Spleen (tissue), 11 donors: ENCODE results near the gene LYRM1. TPM values are rescaled to one million over a fixed set of nuclear protein-coding genes. Genes with fewer than 3 reads are reported as not detected.

Experiments used
- DNase-seq: peaks from one replicate; pipeline ENCODE4 v3.0.0-alpha.2; 2020
- H3K27ac ChIP-seq, 8 donors: fragments of 200-600 bp; sonication (generic) in 7 of 8; 1 replicate in 4 of 8; 2 replicates in 4 of 8; pipeline versions ENCODE4 v1.5.0 to v1.8.0; 2016 to 2021; ENCODE audit warnings: inconsistent platforms in 4 of 8, mild to moderate bottlenecking in 4 of 8, moderate library complexity in 1 of 8
- H3K27me3 ChIP-seq, 7 donors: fragments of 200-600 bp; sonication (generic) in 6 of 7; replicated peaks in 1 of 7; 1 replicate in 4 of 7; 2 replicates in 3 of 7; pipeline versions ENCODE4 v1.5.0 to v1.8.0; 2016 to 2021; ENCODE audit warnings: inconsistent platforms in 3 of 7, mild to moderate bottlenecking in 1 of 7
- H3K36me3 ChIP-seq, 6 donors: fragments of 200-600 bp; sonication (generic) in 5 of 6; 1 replicate in 4 of 6; 2 replicates in 2 of 6; pipeline versions ENCODE4 v1.5.0 to v1.8.0; 2016 to 2021; ENCODE audit warnings: inconsistent platforms in 2 of 6
- H3K4me1 ChIP-seq, 6 donors: fragments of 200-600 bp; sonication (generic) in 5 of 6; 1 replicate in 3 of 6; 2 replicates in 3 of 6; pipeline versions ENCODE4 v1.5.0 to v1.8.0; 2016 to 2021; ENCODE audit warnings: inconsistent platforms in 3 of 6
- H3K4me3 ChIP-seq, 8 donors: fragments of 200-600 bp; sonication (generic) in 7 of 8; 1 replicate in 4 of 8; 2 replicates in 4 of 8; pipeline versions ENCODE4 v1.5.0 to v1.8.0; 2016 to 2021; ENCODE audit warnings: inconsistent platforms in 4 of 8, mild to moderate bottlenecking in 4 of 8, moderate library complexity in 2 of 8
- H3K9me3 ChIP-seq, 8 donors: fragments of 200-600 bp; sonication (generic) in 7 of 8; 1 replicate in 4 of 8; 2 replicates in 4 of 8; pipeline versions ENCODE4 v1.5.0 to v1.8.0; 2016 to 2021; ENCODE audit warnings: inconsistent platforms in 4 of 8
- POLR2A ChIP-seq, 3 donors: fragments of 450-650 bp; IDR thresholded peaks; one replicate each; pipeline ENCODE4 v1.5.1; 2017; ENCODE audit warnings: antibody characterized with exemption in 3 of 3, mild to moderate bottlenecking in 1 of 3
- POLR2AphosphoS5 ChIP-seq, 3 donors: sonication (generic); formaldehyde crosslinking; IDR thresholded peaks; one replicate each; pipeline ENCODE4 v1.5.1; 2017; ENCODE audit warnings: antibody characterized with exemption in 3 of 3
- WGBS, 5 donors: extraction: QIAGEN DNeasy Blood & Tissue Kit in 3 of 5; methylation state at CpG; one replicate each; pipeline versions ENCODE4 v1.1.5 to v1.1.7; 2013 to 2018; 5-methylcytosine and 5-hydroxymethylcytosine counted together
- intact Hi-C: fragments of 100-400 bp; cut with DNase I; formaldehyde crosslinking; loops from one replicate; pipeline ENCODE4 v1.15.0; 2023; ENCODE audit warnings: low total_unique reads
- polyA plus RNA-seq, 3 donors: library from polyadenylated mRNA; stranded (reverse); fragments of 200-250 nt; gene quantifications; one replicate each; pipeline ENCODE4 v1.2.1, GENCODE V29; 2013
- total RNA-seq, 7 donors: library from RNA; depleted of rRNA in 3 of 7; stranded (reverse); fragments of >200 nt in 3 of 7; fragmentation: NEBNext Ultra II Directional in 4 of 7; extraction: Animal tissue kit (Norgen Biotek cat#: 25700) in 4 of 7; gene quantifications; one replicate each; pipeline versions ENCODE4 v1.1.0 to v1.2.1, GENCODE V29; 2016 to 2021
- TF ChIP-seq, protein P1 (sequence below), 11 experiments: fragments of 200-600 bp in 7 of 11; fragments of 450-650 bp in 4 of 11; sonication (generic) in 4 of 11; IDR thresholded peaks in 8 of 11; conservative IDR thresholded peaks in 3 of 11; 1 replicate in 7 of 11; 2 replicates in 4 of 11; pipeline versions ENCODE4 v1.4.0 to v1.8.0; 2016 to 2021; ENCODE audit warnings: antibody characterized with exemption in 11 of 11, inconsistent platforms in 4 of 11, mild to moderate bottlenecking in 1 of 11
- donor health status: healthy with polysubstance abuse.
- donor health status: DM: no; HTN: no; CAD: no; lungs with moderate emphysema.
- donor health status: DM: no; HTN: no; CAD: no.
- donor health status: Bipolar disorder and iron deficiency.
- donor health status: healthy.
- donor health status: DM: no; HTN: no; CAD: no.
- donor health status: DM: yes; HTN: yes; CAD: no.

Gene LYRM1
- total and polyA plus RNA-seq, 10 donors, result 15.3 to 47.2 (median 23.3) TPM

DNA sequence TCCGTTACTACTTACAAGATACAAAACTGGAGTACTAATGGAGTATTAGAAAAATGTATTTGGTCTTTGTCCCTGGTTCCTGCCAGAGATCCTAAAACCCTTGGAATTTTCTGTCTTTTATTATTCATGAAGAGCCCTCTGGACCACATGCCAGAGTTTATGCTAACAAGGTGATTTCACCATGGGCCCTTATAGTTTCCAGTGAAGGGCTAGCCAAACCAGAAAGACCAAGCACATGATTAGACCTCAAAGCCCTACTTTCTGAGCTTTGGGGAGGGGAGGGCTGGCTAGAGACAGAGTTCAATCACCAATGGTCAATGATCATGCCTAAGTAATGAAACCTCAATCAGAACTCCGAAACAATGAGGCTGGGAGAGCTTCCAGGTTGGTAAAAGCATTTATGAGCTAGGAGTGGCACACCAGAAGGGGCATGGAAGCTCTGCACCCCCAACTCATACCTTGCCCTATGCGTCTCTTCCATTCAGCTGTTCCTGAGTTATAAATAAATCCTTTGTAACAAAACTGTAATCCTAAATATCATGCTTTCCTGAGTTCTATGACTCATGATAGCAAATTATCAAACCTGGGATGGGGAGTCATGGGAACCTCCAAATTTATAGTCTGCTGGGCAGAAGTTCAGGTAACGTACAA is 10.8 kb upstream of the LYRM1 start:
- no peaks in the 10 kb centered on the region for H3K9me3 ChIP-seq
- no peak overlapping the region for H3K4me3 ChIP-seq
- WGBS, 5 donors, result 94 to 100% (median 95%) methylated on average over 4 of the region's 4 CpGs
- peaks cover 0 to 61% (median 2%) of the 10 kb centered on the region in 6 donors for H3K36me3 ChIP-seq
- TF ChIP-seq POLR2AphosphoS5 (IDR thresholded peaks at IDR 0.05), result no peak
- TF ChIP-seq, protein P1, sequence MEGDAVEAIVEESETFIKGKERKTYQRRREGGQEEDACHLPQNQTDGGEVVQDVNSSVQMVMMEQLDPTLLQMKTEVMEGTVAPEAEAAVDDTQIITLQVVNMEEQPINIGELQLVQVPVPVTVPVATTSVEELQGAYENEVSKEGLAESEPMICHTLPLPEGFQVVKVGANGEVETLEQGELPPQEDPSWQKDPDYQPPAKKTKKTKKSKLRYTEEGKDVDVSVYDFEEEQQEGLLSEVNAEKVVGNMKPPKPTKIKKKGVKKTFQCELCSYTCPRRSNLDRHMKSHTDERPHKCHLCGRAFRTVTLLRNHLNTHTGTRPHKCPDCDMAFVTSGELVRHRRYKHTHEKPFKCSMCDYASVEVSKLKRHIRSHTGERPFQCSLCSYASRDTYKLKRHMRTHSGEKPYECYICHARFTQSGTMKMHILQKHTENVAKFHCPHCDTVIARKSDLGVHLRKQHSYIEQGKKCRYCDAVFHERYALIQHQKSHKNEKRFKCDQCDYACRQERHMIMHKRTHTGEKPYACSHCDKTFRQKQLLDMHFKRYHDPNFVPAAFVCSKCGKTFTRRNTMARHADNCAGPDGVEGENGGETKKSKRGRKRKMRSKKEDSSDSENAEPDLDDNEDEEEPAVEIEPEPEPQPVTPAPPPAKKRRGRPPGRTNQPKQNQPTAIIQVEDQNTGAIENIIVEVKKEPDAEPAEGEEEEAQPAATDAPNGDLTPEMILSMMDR (IDR thresholded peaks at IDR 0.05 in 8 of 11, conservative IDR thresholded peaks at IDR 0.05 in 3 of 11), result no peak
- TF ChIP-seq POLR2A (IDR thresholded peaks at IDR 0.05), result no peak
- no peaks in the 10 kb centered on the region for H3K4me1 ChIP-seq
- intact Hi-C loops, result no loop called here
- no peak for DNase-seq
- no peaks in the 10 kb centered on the region for H3K27me3 ChIP-seq
- H3K27ac ChIP-seq, result no peak overlapping the region

DNA sequence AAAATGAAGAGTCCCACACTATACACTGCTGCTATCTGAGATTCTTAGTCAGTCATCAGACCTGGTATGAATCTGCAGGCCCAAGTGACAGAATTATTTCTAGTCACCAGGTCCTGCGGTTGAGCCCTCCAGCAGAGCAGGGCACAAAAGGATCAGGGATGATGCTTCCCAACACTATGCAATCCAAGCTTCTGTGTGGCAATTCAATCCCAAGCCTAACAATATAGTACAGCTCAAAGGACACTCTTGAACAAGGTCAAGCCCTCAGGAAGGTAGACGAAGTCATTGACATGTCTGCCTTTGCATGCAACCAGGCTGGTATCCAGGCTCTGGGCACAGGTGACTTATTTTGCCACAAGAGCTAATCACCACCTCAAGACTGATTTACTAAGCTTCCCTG is 6.2 kb upstream of the LYRM1 start:
- 85 to 91% (median 87%) methylated on average over 2 of the region's 2 CpGs for WGBS, 5 donors
- no peak for DNase-seq

DNA sequence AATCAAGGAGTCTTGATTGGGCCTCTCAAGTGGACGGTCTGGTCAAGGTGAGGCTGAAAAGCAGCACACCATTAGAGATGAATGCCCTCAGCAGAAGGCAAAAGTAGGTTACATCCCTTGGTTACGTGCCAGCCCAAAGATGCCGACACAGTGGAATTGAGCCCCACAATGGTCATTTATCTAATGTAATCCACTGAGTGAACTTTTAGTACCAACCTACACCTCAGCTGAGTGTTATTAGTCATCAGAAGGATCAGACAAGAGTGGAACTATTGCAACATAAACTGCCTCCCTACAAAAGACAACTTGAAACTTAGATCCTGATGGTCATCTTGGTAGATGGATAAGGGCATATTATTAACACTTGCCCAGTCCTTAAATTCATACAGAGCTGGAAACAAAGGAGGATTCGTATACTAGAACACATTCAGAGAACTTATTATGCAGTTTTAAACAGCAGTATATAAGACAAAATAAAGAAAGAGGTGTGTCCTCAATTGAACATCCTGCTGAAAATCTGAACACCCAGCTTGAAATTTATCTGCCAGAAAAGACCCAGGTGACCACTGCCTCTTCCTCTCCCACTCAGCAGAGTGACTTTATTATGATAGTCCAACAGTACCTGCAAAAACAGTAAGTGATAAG is 3.2 kb upstream of the LYRM1 start:
- 87 to 94% (median 91%) methylated on average over 4 of the region's 4 CpGs for WGBS, 5 donors
- TF ChIP-seq POLR2AphosphoS5 (IDR thresholded peaks at IDR 0.05), result no peak
- TF ChIP-seq, protein P1 (IDR thresholded peaks at IDR 0.05 in 8 of 11, conservative IDR thresholded peaks at IDR 0.05 in 3 of 11), result no peak
- intact Hi-C loops, result no loop called here
- H3K9me3 ChIP-seq, result no peaks in the 10 kb centered on the region
- peaks cover 0 to 52% (median 5%) of the 10 kb centered on the region in 6 donors for H3K36me3 ChIP-seq
- H3K4me3 ChIP-seq, result no peak overlapping the region
- H3K4me1 ChIP-seq, result peaks cover 13 to 53% (median 33%) of the 10 kb centered on the region in 6 donors
- H3K27ac ChIP-seq, result no peak overlapping the region
- DNase-seq, result no peak
- H3K27me3 ChIP-seq, result no peaks in the 10 kb centered on the region

More for the DNA sequence above, 6.2 kb upstream of the LYRM1 start:
- H3K27ac ChIP-seq, result no peak overlapping the region
- intact Hi-C loops, result no loop called here
- peaks cover 0 to 76% (median 5%) of the 10 kb centered on the region in 6 donors for H3K36me3 ChIP-seq
- TF ChIP-seq, protein P1 (IDR thresholded peaks at IDR 0.05 in 8 of 11, conservative IDR thresholded peaks at IDR 0.05 in 3 of 11), result no peak
- TF ChIP-seq POLR2A (IDR thresholded peaks at IDR 0.05), result no peak
- no peak for TF ChIP-seq POLR2AphosphoS5 (IDR thresholded peaks at IDR 0.05)
- H3K9me3 ChIP-seq, result no peaks in the 10 kb centered on the region
- no peak overlapping the region for H3K4me3 ChIP-seq
- H3K27me3 ChIP-seq, result no peaks in the 10 kb centered on the region
- H3K4me1 ChIP-seq, result peaks cover 3 to 34% (median 16%) of the 10 kb centered on the region in 6 donors

GRCh38 chr16:20897922-20898321 is 2.6 kb upstream of the LYRM1 start:
- 72 to 89% (median 88%) methylated on average over 3 of the region's 3 CpGs for WGBS, 5 donors
- no peak overlapping the region for H3K27ac ChIP-seq

More at GRCh38 chr16:20897922-20898321, 2.6 kb upstream of the LYRM1 start:
- Histone ChIP-seq H3K4me1 (peaks cover 17 to 58% (median 38%) of the 10 kb centered on the region in 6 donors), H3K4me3 (peak overlapping the region in 1 of 8 donors; percentile 70), H3K27me3 (no peaks in the 10 kb centered on the region), H3K36me3 (peaks cover 0 to 51% (median 5%) of the 10 kb centered on the region in 6 donors), H3K9me3 (no peaks in the 10 kb centered on the region)
- intact Hi-C loops, result no loop called here
- no peak for DNase-seq
- TF ChIP-seq POLR2A (IDR thresholded peaks at IDR 0.05) (no peak), POLR2AphosphoS5 (IDR thresholded peaks at IDR 0.05) (no peak)
- TF ChIP-seq, protein P1 (IDR thresholded peaks at IDR 0.05 in 8 of 11, conservative IDR thresholded peaks at IDR 0.05 in 3 of 11), result no peak
